ES-I3 (cell line): ENCODE data around the gene MEIKIN.
"Not testable (repeated sequence)": the region's sequence is repeated elsewhere in the genome, so short reads cannot be mapped to it uniquely, and the experiment has no call there.

Experiments
- H3K36me3 ChIP-seq: 2 replicates; pipeline ENCODE4 v1.6.1; 2013; ENCODE audit warnings: mild to moderate bottlenecking, low read length, control low read depth, moderate library complexity; ENCODE audit not compliant: insufficient read depth
- H3K4me1 ChIP-seq: 2 replicates; pipeline ENCODE4 v1.6.1; 2013; ENCODE audit warnings: mild to moderate bottlenecking, control low read depth, low read length; ENCODE audit not compliant: insufficient read depth
- H3K9ac ChIP-seq: 2 replicates; pipeline ENCODE4 v1.6.1; 2013; ENCODE audit warnings: low read depth, mild to moderate bottlenecking, low read length, moderate library complexity
- H3K9me3 ChIP-seq: 2 replicates; pipeline ENCODE4 v1.6.1; 2013; ENCODE audit warnings: mild to moderate bottlenecking, low read length, moderate library complexity; ENCODE audit not compliant: control insufficient read depth, insufficient read depth

Gene MEIKIN

GRCh38 chr5:131913603-131914002 lies 31.9 kb downstream of the MEIKIN start:
- Histone ChIP-seq H3K36me3 (no peaks in the 10 kb centered on the region), H3K4me1 (no peaks in the 10 kb centered on the region), H3K9ac (no peak overlapping the region), H3K9me3 (no peaks in the 10 kb centered on the region)

DNA sequence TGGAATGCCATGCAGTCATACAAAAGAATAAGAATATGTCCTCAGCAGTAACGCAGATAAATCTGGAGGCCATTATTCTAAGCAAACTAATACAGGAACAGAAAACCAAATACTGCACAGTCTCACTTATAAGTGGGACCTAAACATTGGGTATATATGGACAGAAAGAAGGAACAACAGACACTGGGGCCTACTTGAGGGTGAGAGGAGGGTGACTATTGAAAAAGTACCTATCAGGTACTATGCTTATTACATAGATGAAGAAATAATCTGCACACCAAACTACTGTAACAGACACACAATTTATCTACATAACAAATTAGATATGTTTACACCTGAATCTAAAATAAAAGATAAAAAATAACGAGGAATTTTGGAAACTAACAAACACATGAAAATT lies 38.8 kb downstream of the MEIKIN start:
- H3K36me3 ChIP-seq: no peaks in the 10 kb centered on the region
- H3K9ac ChIP-seq: no peak overlapping the region
- H3K9me3 ChIP-seq: no peaks in the 10 kb centered on the region
- H3K4me1 ChIP-seq: no peaks in the 10 kb centered on the region

DNA sequence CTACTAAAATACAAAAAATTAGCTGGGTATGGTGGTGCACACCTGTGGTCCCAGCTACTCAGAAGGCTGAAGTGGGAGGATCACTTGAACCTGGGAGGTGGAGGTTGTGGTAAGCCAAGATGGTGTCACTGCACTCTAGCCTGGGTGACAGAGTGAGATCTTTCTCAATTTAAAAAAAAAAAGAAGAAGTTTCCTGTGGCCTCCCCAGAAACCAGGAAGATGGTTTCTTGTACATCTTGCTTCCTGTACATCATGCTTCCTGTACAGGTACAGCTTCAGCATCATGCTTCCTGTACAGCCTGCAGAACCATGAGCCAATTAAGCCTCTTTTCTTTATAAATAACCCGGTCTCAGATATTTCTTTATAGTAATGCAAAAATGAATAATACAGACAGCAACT lies 43.2 kb downstream of the MEIKIN start:
- not testable (repeated sequence) for H3K4me1 ChIP-seq, H3K9me3 ChIP-seq, H3K36me3 ChIP-seq, H3K9ac ChIP-seq

GRCh38 chr5:131899686-131900085 lies 45.8 kb downstream of the MEIKIN start:
- H3K9me3 ChIP-seq: no peaks in the 10 kb centered on the region
- H3K4me1 ChIP-seq: no peaks in the 10 kb centered on the region
- H3K36me3 ChIP-seq: no peaks in the 10 kb centered on the region
- no peak overlapping the region for H3K9ac ChIP-seq

GRCh38 chr5:131883984-131884383 lies 61.5 kb downstream of the MEIKIN start:
- no peaks in the 10 kb centered on the region for H3K9me3 ChIP-seq
- H3K36me3 ChIP-seq: no peaks in the 10 kb centered on the region
- no peaks in the 10 kb centered on the region for H3K4me1 ChIP-seq
- no peak overlapping the region for H3K9ac ChIP-seq

DNA sequence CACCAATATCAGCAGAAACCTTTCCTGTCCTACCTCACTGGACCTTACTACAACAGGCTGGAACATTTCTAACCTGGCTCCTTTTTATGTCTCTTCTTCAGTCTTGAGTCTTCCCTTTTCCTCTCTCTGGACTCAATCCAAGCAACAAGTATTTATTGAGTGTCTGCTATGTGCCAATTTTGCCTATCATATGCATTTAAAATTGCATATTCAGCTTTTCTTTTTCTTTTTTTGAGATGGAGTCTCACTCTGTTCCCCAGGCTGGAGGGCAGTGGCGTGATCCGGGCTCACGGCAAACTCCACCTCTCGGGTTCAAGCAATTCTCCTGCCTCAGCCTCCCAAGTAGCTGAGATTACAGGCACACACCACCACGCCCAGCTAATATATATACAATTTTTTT lies 65.8 kb downstream of the MEIKIN start:
- Histone ChIP-seq H3K36me3 (no peaks in the 10 kb centered on the region), H3K9ac (no peak overlapping the region), H3K4me1 (no peaks in the 10 kb centered on the region), H3K9me3 (no peaks in the 10 kb centered on the region)

DNA sequence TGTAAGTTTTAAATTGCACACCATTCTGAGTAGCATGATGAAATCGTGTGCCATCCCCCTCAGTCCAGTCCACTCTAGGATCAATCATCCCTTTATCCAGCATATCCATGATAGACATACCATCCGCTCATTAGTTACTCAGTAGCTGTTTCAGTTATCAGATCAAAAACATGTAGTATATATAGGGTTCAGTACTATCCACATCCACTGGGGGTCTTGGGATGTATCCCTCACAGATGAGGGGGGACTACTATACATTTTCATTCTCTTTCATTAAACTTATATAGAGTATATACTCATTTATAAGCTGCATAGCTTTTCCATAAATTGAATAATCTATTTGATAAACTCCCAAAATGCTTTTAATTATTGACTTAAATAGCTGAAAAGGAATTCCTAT lies 67.6 kb downstream of the MEIKIN start:
- Histone ChIP-seq H3K9ac (no peak overlapping the region), H3K4me1 (no peaks in the 10 kb centered on the region), H3K36me3 (no peaks in the 10 kb centered on the region), H3K9me3 (no peaks in the 10 kb centered on the region)

- H3K4me1 ChIP-seq, H3K36me3 ChIP-seq, H3K9me3 ChIP-seq, H3K9ac ChIP-seq: not testable (repeated sequence)
These were observed 74.2 kb downstream of the MEIKIN start for GRCh38 chr5:131871251-131871650.

GRCh38 chr5:131867524-131867923 lies 77.9 kb downstream of the MEIKIN start:
- H3K9ac ChIP-seq: no peak overlapping the region
- H3K36me3 ChIP-seq: no peaks in the 10 kb centered on the region
- H3K4me1 ChIP-seq: no peaks in the 10 kb centered on the region
- no peaks in the 10 kb centered on the region; the same call in 1 of the 2 replicates for H3K9me3 ChIP-seq

DNA sequence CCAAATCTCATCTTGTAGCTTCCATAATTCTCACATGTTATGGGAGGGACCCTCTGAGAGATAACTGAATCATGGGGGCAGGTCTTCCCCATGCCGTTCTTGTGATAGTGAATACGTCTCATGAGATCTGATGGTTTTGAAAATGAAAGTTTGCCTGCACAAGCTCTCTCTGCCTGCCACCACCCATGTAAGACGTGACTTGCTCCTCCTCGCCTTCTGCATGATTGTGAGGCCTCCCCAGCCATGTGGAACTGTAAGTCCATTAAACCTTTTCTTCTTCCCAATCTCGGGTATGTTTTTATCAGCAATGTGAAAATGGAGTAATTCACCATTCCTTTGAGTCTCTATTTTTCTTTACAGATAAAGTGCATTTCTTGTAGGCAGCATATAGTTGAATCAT lies 81.8 kb downstream of the MEIKIN start:
- Histone ChIP-seq H3K9me3 (no peaks in the 10 kb centered on the region), H3K4me1 (no peaks in the 10 kb centered on the region), H3K36me3 (no peaks in the 10 kb centered on the region), H3K9ac (no peak overlapping the region)

GRCh38 chr5:131857388-131857787 lies 88.1 kb downstream of the MEIKIN start:
- Histone ChIP-seq H3K9ac (no peak overlapping the region), H3K36me3 (no peaks in the 10 kb centered on the region), H3K9me3 (no peaks in the 10 kb centered on the region), H3K4me1 (no peaks in the 10 kb centered on the region)

- Histone ChIP-seq H3K36me3 (no peaks in the 10 kb centered on the region), H3K4me1 (no peaks in the 10 kb centered on the region), H3K9ac (no peak overlapping the region), H3K9me3 (no peaks in the 10 kb centered on the region)
These were observed 90.0 kb downstream of the MEIKIN start for GRCh38 chr5:131855452-131855851.

DNA sequence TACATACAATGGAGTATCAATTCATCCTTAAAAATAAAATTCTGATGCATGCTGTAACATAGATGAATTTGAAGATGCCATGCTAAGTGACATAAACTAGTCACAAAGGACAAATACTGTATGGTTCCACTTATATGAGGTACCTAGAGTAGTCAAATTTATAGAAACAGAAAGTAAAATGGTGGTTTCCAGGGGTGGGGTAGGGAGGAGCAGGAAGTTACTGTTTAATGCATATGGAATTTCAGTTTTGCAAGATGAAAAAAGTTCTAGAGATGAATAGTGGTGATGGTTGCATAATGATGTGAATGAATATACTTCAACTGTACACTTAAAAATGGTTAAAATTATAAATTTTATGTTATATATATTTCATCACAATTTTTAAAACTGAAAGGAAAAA lies 91.3 kb downstream of the MEIKIN start:
- Histone ChIP-seq H3K36me3 (no peaks in the 10 kb centered on the region), H3K9me3 (no peaks in the 10 kb centered on the region), H3K4me1 (no peaks in the 10 kb centered on the region), H3K9ac (no peak overlapping the region)

DNA sequence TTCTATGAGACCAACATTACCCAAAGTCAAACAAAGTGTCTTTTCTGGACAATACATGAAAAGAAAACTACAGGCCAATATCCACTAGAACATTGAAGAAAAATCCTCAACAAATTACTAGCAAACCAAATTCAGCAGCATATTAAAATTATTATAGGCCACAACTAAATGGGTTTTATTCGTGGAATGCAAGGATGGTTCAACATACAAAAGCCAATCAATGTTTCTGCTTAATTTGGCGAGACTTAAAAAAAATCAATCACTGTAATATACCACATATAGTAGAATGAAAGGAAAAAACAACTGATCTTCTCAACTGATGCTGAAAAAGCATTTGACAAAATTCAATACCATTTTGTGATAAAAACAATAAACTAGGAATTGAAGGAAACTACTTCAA lies 96.8 kb downstream of the MEIKIN start:
- H3K9me3 ChIP-seq: peaks cover 7% of the 10 kb centered on the region
- no peaks in the 10 kb centered on the region for H3K36me3 ChIP-seq
- no peaks in the 10 kb centered on the region for H3K4me1 ChIP-seq
- no peak overlapping the region for H3K9ac ChIP-seq

DNA sequence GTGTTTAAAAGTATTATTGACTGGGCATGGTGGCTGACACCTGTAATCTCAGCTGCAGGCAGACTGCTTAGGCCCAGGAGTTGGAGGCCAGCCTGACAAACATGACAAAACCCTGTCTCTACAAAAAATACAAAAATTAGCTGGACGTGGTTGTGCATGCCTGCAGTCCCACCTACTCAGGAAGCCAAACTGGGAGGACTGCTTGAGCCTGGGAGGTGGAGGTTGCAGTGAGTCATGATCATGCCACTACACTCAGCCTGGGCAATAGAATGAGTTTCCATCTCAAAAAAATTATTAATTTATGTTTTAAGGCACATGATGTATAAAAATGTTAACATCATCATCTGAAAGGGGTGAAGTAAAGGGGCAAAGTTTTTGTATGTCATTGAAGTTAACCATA lies 98.9 kb downstream of the MEIKIN start:
- H3K9me3 ChIP-seq: peaks cover 9% of the 10 kb centered on the region
- H3K9ac ChIP-seq: no peak overlapping the region
- no peaks in the 10 kb centered on the region for H3K36me3 ChIP-seq
- H3K4me1 ChIP-seq: no peaks in the 10 kb centered on the region

- peaks cover 9% of the 10 kb centered on the region for H3K9me3 ChIP-seq
- H3K9ac ChIP-seq: no peak overlapping the region
- no peaks in the 10 kb centered on the region for H3K4me1 ChIP-seq
- no peaks in the 10 kb centered on the region for H3K36me3 ChIP-seq
These were observed 99.6 kb downstream of the MEIKIN start for GRCh38 chr5:131845828-131846227.
